ENCODE results near the gene SLX4IP. TPM values are rescaled to one million over a fixed set of nuclear protein-coding genes. Genes with fewer than 3 reads are reported as not detected.

SLX4IP gene
- total RNA-seq, 5 donors from 2014 or later (not counting 1 experiment from before 2014, with no cell fraction given), result 4.2 to 5.9 (median 5.2) TPM

GRCh38 chr20:10663756-10664155 lies 228.7 kb downstream of the SLX4IP start:
- H3K36me3 Mint-ChIP-seq, result no peaks in the 10 kb centered on the region
- ChIA-PET POLR2A (no interaction called here), CTCF (no interaction called here)
- DNase-seq (no peak), ATAC-seq (replicated peaks in 1 of 4) (no peak)
- H3K27ac Mint-ChIP-seq, result no peak overlapping the region
- H3K9me3 Mint-ChIP-seq, result peaks cover 0 to 5% (median 0%) of the 10 kb centered on the region in 3 donors
- Histone ChIP-seq H3K9me3 (no peaks in the 10 kb centered on the region), H3K36me3 (ENCODE audit: control insufficient read depth in 2 of 2, extremely low read depth in 1 of 2, insufficient read depth in 1 of 2, low read length in 1 of 2) (no peaks in the 10 kb centered on the region), H3K27ac (ENCODE audit: low read length) (no peak overlapping the region), H3K4me1 (ENCODE audit: control insufficient read depth in 1 of 2, extremely low read depth in 1 of 2, insufficient read depth in 2 of 2, low read length in 2 of 2) (no peaks in the 10 kb centered on the region), H3K4me3 (ENCODE audit: control insufficient read depth in 1 of 2, extremely low read depth in 1 of 2, low read length in 1 of 2) (no peak overlapping the region), H3K27me3 (replicated peaks in 1 of 2; ENCODE audit: control insufficient read depth in 2 of 2, extremely low read depth in 1 of 2, insufficient read depth in 2 of 2, low read length in 1 of 2) (peaks cover 0 to 17% of the 10 kb centered on the region in 2 experiments)
- no peak overlapping the region for H3K4me3 Mint-ChIP-seq
- peaks cover 24 to 25% of the 10 kb centered on the region in 2 donors for H3K27me3 Mint-ChIP-seq
- whole genome bisulfite sequencing (ENCODE audit: insufficient coverage), result 89% methylated on average over 7 of the region's 8 CpGs
- no peaks in the 10 kb centered on the region for H3K4me1 Mint-ChIP-seq

GRCh38 chr20:10665027-10665561 lies 230.0 kb downstream of the SLX4IP start:
- no peaks in the 10 kb centered on the region for H3K4me1 ChIP-seq (ENCODE audit: control insufficient read depth in 1 of 2, extremely low read depth in 1 of 2, insufficient read depth in 2 of 2, low read length in 2 of 2)
- no peaks in the 10 kb centered on the region for H3K9me3 ChIP-seq
- CTCF ChIA-PET, result no interaction called here
- H3K27ac ChIP-seq (ENCODE audit: low read length), result no peak overlapping the region
- DNase-seq (no peak), ATAC-seq (replicated peaks in 1 of 4) (no peak)
- WGBS (ENCODE audit: insufficient coverage), result 93% methylated on average over 6 of the region's 7 CpGs
- peaks cover 0 to 19% of the 10 kb centered on the region in 2 experiments for H3K27me3 ChIP-seq (replicated peaks in 1 of 2; ENCODE audit: control insufficient read depth in 2 of 2, extremely low read depth in 1 of 2, insufficient read depth in 2 of 2, low read length in 1 of 2)
- H3K9me3 Mint-ChIP-seq, result peaks cover 0 to 5% (median 0%) of the 10 kb centered on the region in 3 donors
- H3K4me3 Mint-ChIP-seq, result no peak overlapping the region
- no peak overlapping the region for H3K27ac Mint-ChIP-seq
- POLR2A ChIA-PET, result no interaction called here
- no peaks in the 10 kb centered on the region for H3K36me3 ChIP-seq (ENCODE audit: control insufficient read depth in 2 of 2, extremely low read depth in 1 of 2, insufficient read depth in 1 of 2, low read length in 1 of 2)
- H3K36me3 Mint-ChIP-seq, result no peaks in the 10 kb centered on the region
- H3K27me3 Mint-ChIP-seq, result peaks cover 31 to 32% of the 10 kb centered on the region in 2 donors
- no peak overlapping the region for H3K4me3 ChIP-seq (ENCODE audit: control insufficient read depth in 1 of 2, extremely low read depth in 1 of 2, low read length in 1 of 2)
- H3K4me1 Mint-ChIP-seq, result peaks cover 0 to under 1% (median 0%) of the 10 kb centered on the region in 3 donors

DNA sequence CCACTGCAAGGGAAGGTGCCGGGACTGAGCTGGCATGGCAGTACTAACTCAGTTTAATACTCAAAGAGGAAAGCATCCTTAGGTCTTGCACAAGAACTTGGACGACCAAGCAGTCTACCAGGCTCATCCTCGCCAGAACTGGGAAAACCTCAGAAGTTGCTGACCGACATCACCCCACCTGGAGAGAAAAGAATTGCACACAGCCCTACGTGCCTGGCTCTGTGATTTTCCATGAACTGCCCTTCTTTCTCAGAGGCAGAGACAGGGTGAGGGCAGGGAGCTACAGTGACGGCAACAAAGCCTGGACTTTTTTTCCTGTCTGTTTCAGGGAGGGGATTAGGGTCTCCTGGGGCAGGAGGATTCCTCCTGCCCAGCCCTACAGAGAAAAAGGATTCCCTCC lies 230.7 kb downstream of the SLX4IP start:
- CTCF ChIA-PET, result no interaction called here
- Histone ChIP-seq H3K4me1 (ENCODE audit: control insufficient read depth in 1 of 2, extremely low read depth in 1 of 2, insufficient read depth in 2 of 2, low read length in 2 of 2) (no peaks in the 10 kb centered on the region), H3K9me3 (no peaks in the 10 kb centered on the region), H3K4me3 (ENCODE audit: control insufficient read depth in 1 of 2, extremely low read depth in 1 of 2, low read length in 1 of 2) (no peak overlapping the region), H3K36me3 (ENCODE audit: control insufficient read depth in 2 of 2, extremely low read depth in 1 of 2, insufficient read depth in 1 of 2, low read length in 1 of 2) (no peaks in the 10 kb centered on the region), H3K27me3 (replicated peaks in 1 of 2; ENCODE audit: control insufficient read depth in 2 of 2, extremely low read depth in 1 of 2, insufficient read depth in 2 of 2, low read length in 1 of 2) (peaks cover 0 to 23% of the 10 kb centered on the region in 2 experiments), H3K27ac (ENCODE audit: low read length) (no peak overlapping the region)
- ATAC-seq (replicated peaks in 1 of 4) (no peak), DNase-seq (no peak)
- H3K4me3 Mint-ChIP-seq, result no peak overlapping the region
- peaks cover 0 to 5% (median 0%) of the 10 kb centered on the region in 3 donors for H3K9me3 Mint-ChIP-seq
- no peaks in the 10 kb centered on the region for H3K36me3 Mint-ChIP-seq
- POLR2A ChIA-PET, result no interaction called here
- WGBS (ENCODE audit: insufficient coverage), result 69% methylated on average over 5 of the region's 6 CpGs
- H3K27me3 Mint-ChIP-seq, result peaks cover 34 to 37% of the 10 kb centered on the region in 2 donors
- H3K27ac Mint-ChIP-seq, result no peak overlapping the region
- H3K4me1 Mint-ChIP-seq, result peaks cover 0 to 7% (median under 1%) of the 10 kb centered on the region in 3 donors

- Mint-ChIP-seq H3K27ac (no peak overlapping the region), H3K4me3 (no peak overlapping the region), H3K9me3 (peaks cover 0 to 1% (median 0%) of the 10 kb centered on the region in 3 donors), H3K27me3 (peaks cover 35 to 41% of the 10 kb centered on the region in 2 donors), H3K4me1 (peaks cover 6 to 13% (median 7%) of the 10 kb centered on the region in 3 donors), H3K36me3 (no peaks in the 10 kb centered on the region)
- DNase-seq, result no peak
- POLR2A ChIA-PET, result no interaction called here
- ATAC-seq (replicated peaks in 1 of 4), result no peak
- no peak overlapping the region for H3K4me3 ChIP-seq (ENCODE audit: control insufficient read depth in 1 of 2, extremely low read depth in 1 of 2, low read length in 1 of 2)
- H3K27me3 ChIP-seq (replicated peaks in 1 of 2; ENCODE audit: control insufficient read depth in 2 of 2, extremely low read depth in 1 of 2, insufficient read depth in 2 of 2, low read length in 1 of 2), result peaks cover 0 to 23% of the 10 kb centered on the region in 2 experiments
- CTCF ChIA-PET, result no interaction called here
- no peaks in the 10 kb centered on the region for H3K36me3 ChIP-seq (ENCODE audit: control insufficient read depth in 2 of 2, extremely low read depth in 1 of 2, insufficient read depth in 1 of 2, low read length in 1 of 2)
- WGBS (ENCODE audit: insufficient coverage), result 96% methylated on average over 4 of the region's 7 CpGs
- H3K9me3 ChIP-seq, result no peaks in the 10 kb centered on the region
- H3K4me1 ChIP-seq (ENCODE audit: control insufficient read depth in 1 of 2, extremely low read depth in 1 of 2, insufficient read depth in 2 of 2, low read length in 2 of 2), result peaks cover 0 to 2% of the 10 kb centered on the region in 2 experiments
- no peak overlapping the region for H3K27ac ChIP-seq (ENCODE audit: low read length)
Measured at GRCh38 chr20:10666221-10667076, 231.3 kb downstream of the SLX4IP start.

- WGBS (ENCODE audit: insufficient coverage), result 90% methylated on average over 18 of the region's 21 CpGs
- Histone ChIP-seq H3K27ac (ENCODE audit: low read length) (no peak overlapping the region), H3K27me3 (replicated peaks in 1 of 2; ENCODE audit: control insufficient read depth in 2 of 2, extremely low read depth in 1 of 2, insufficient read depth in 2 of 2, low read length in 1 of 2) (peaks cover 0 to 28% of the 10 kb centered on the region in 2 experiments), H3K36me3 (ENCODE audit: control insufficient read depth in 2 of 2, extremely low read depth in 1 of 2, insufficient read depth in 1 of 2, low read length in 1 of 2) (no peaks in the 10 kb centered on the region), H3K4me3 (ENCODE audit: control insufficient read depth in 1 of 2, extremely low read depth in 1 of 2, low read length in 1 of 2) (no peak overlapping the region), H3K9me3 (no peaks in the 10 kb centered on the region), H3K4me1 (ENCODE audit: control insufficient read depth in 1 of 2, extremely low read depth in 1 of 2, insufficient read depth in 2 of 2, low read length in 2 of 2) (peaks cover 0 to 7% of the 10 kb centered on the region in 2 experiments)
- Mint-ChIP-seq H3K27me3 (peaks cover 32 to 42% of the 10 kb centered on the region in 2 donors), H3K4me3 (no peak overlapping the region), H3K9me3 (no peaks in the 10 kb centered on the region), H3K4me1 (peaks cover 8 to 16% (median 8%) of the 10 kb centered on the region in 3 donors), H3K27ac (no peak overlapping the region), H3K36me3 (no peaks in the 10 kb centered on the region)
- ChIA-PET CTCF (no interaction called here), POLR2A (no interaction called here)
- DNase-seq (no peak), ATAC-seq (replicated peaks in 1 of 4) (no peak)
Measured at GRCh38 chr20:10667077-10667401, 231.9 kb downstream of the SLX4IP start.

- Histone ChIP-seq H3K9me3 (no peaks in the 10 kb centered on the region), H3K4me3 (ENCODE audit: control insufficient read depth in 1 of 2, extremely low read depth in 1 of 2, low read length in 1 of 2) (no peak overlapping the region), H3K36me3 (ENCODE audit: control insufficient read depth in 2 of 2, extremely low read depth in 1 of 2, insufficient read depth in 1 of 2, low read length in 1 of 2) (no peaks in the 10 kb centered on the region), H3K4me1 (ENCODE audit: control insufficient read depth in 1 of 2, extremely low read depth in 1 of 2, insufficient read depth in 2 of 2, low read length in 2 of 2) (peaks cover 0 to 14% of the 10 kb centered on the region in 2 experiments), H3K27me3 (replicated peaks in 1 of 2; ENCODE audit: control insufficient read depth in 2 of 2, extremely low read depth in 1 of 2, insufficient read depth in 2 of 2, low read length in 1 of 2) (peaks cover 0 to 32% of the 10 kb centered on the region in 2 experiments), H3K27ac (ENCODE audit: low read length) (no peak overlapping the region)
- Mint-ChIP-seq H3K27ac (no peak overlapping the region), H3K27me3 (peaks cover 27 to 48% of the 10 kb centered on the region in 2 donors), H3K4me1 (peaks cover 8 to 21% (median 14%) of the 10 kb centered on the region in 3 donors), H3K9me3 (no peaks in the 10 kb centered on the region), H3K4me3 (no peak overlapping the region), H3K36me3 (no peaks in the 10 kb centered on the region)
- DNase-seq, result no peak
- POLR2A ChIA-PET, result no interaction called here
- 80% methylated on average over 3 of the region's 6 CpGs for WGBS (ENCODE audit: insufficient coverage)
- no peak for ATAC-seq (replicated peaks in 1 of 4)
- CTCF ChIA-PET, result no interaction called here
Measured at GRCh38 chr20:10667560-10668167, 232.6 kb downstream of the SLX4IP start.
